Smooth muscle cell (in vitro differentiated cells): ENCODE measurements around the gene TEAD1. TPM values are rescaled to one million over a fixed set of nuclear protein-coding genes. Genes with fewer than 3 reads are reported as not detected.
A peak's percentile ranks its signal among the peaks of the same experiment; 100 is the strongest.

Source experiments
- DNase-seq: peaks from one replicate; lab custom pipeline; 2025; ENCODE audit not compliant: unreplicated experiment; lab: John Stamatoyannopoulos, UW
- H2AFZ ChIP-seq: fragments of 200-600 bp; sonication (generic); 2 replicates; pipeline ENCODE4 v1.6.0; 2016; ENCODE audit warnings: antibody characterized with exemption, low read depth, mild to moderate bottlenecking
- H3F3A ChIP-seq: fragments of 200-600 bp; sonication (generic); 2 replicates; pipeline ENCODE4 v1.6.0; 2017; ENCODE audit warnings: antibody characterized with exemption, low read depth
- H3K27ac ChIP-seq: fragments of 200-600 bp; sonication (generic); 2 replicates; pipeline ENCODE4 v1.5.1; 2016; ENCODE audit warnings: low read depth, mild to moderate bottlenecking
- H3K27me3 ChIP-seq: fragments of 200-600 bp; sonication (generic); 2 replicates; pipeline ENCODE4 v1.6.1; 2016; ENCODE audit warnings: low read depth, mild to moderate bottlenecking
- H3K36me3 ChIP-seq: fragments of 200-600 bp; sonication (generic); 2 replicates; pipeline ENCODE4 v1.5.1; 2016; ENCODE audit warnings: low read depth
- H3K4me1 ChIP-seq: fragments of 200-600 bp; sonication (generic); 2 replicates; pipeline ENCODE4 v1.5.1; 2016; ENCODE audit warnings: low read depth
- H3K4me2 ChIP-seq: fragments of 200-600 bp; sonication (generic); 2 replicates; pipeline ENCODE4 v1.6.0; 2016; ENCODE audit warnings: mild to moderate bottlenecking
- H3K4me3 ChIP-seq: fragments of 200-600 bp; sonication (generic); 2 replicates; pipeline ENCODE4 v1.5.1; 2016; ENCODE audit warnings: mild to moderate bottlenecking
- H3K79me2 ChIP-seq: fragments of 200-600 bp; sonication (generic); 2 replicates; pipeline ENCODE4 v1.6.0; 2016; ENCODE audit warnings: low read depth, mild to moderate bottlenecking
- H3K9ac ChIP-seq: fragments of 200-600 bp; sonication (generic); 2 replicates; pipeline ENCODE4 v1.6.0; 2016; ENCODE audit warnings: low read depth
- H3K9me3 ChIP-seq: fragments of 200-600 bp; sonication (generic); replicated peaks from 2 replicates; pipeline ENCODE4 v1.5.1; 2016; ENCODE audit warnings: low read depth
- H4K20me1 ChIP-seq: fragments of 200-600 bp; sonication (generic); 2 replicates; pipeline ENCODE4 v1.6.0; 2016; ENCODE audit warnings: low read depth
- CTCF ChIP-seq: fragments of 200-600 bp; sonication (generic); IDR thresholded peaks from 2 replicates; pipeline ENCODE4 v1.5.1; 2017; ENCODE audit warnings: borderline replicate concordance, mild to moderate bottlenecking, antibody characterized with exemption; ENCODE audit not compliant: insufficient read depth, poor library complexity, severe bottlenecking
- WGBS: methylation state at CpG from one replicate; pipeline ENCODE4 v1.1.7; 2016; ENCODE audit warnings: low lambda C conversion rate; 5-methylcytosine and 5-hydroxymethylcytosine counted together
- polyA plus RNA-seq: library from polyadenylated mRNA; unstranded; fragments of >200 nt; fragmentation: Nextera tagmentation; extraction: Ambion mirVana; gene quantifications from 2 replicates; pipeline ENCODE4 v1.2.1, GENCODE V29; 2016
- total RNA-seq: library from RNA; depleted of rRNA; stranded (reverse); fragments of >200 nt; gene quantifications from 2 replicates; pipeline ENCODE4 v1.2.3, GENCODE V29; 2014

The TEAD1 gene
- total and polyA plus RNA-seq, 2 experiments from 2014 or later: 63.0 to 181 TPM

- H3K4me1 ChIP-seq: peaks cover 31% of the 10 kb centered on the region
- H3K9me3 ChIP-seq: no peaks in the 10 kb centered on the region
- no peak overlapping the region for H3K4me3 ChIP-seq
- peaks cover 96% of the 10 kb centered on the region for H3K79me2 ChIP-seq
- H3F3A ChIP-seq: peaks cover 4% of the 10 kb centered on the region
- H4K20me1 ChIP-seq: peaks cover 93% of the 10 kb centered on the region
- peak overlapping the region; percentile 60 for H3K27ac ChIP-seq
- H2AFZ ChIP-seq: no peak overlapping the region
- DNase-seq: no peak
- H3K36me3 ChIP-seq: no peaks in the 10 kb centered on the region
- no peak overlapping the region for H3K9ac ChIP-seq
- no peak for TF ChIP-seq CTCF
- 59% methylated on average over 7 of the region's 7 CpGs for WGBS
- H3K27me3 ChIP-seq: no peaks in the 10 kb centered on the region
- H3K4me2 ChIP-seq: no peak overlapping the region
Measured at GRCh38 chr11:12794576-12795230, 120.5 kb downstream of the TEAD1 start.

GRCh38 chr11:12797996-12798395 lies 123.8 kb downstream of the TEAD1 start:
- no peaks in the 10 kb centered on the region for H3K36me3 ChIP-seq
- no peak overlapping the region for H3K9ac ChIP-seq
- peaks cover 23% of the 10 kb centered on the region for H3F3A ChIP-seq
- no peaks in the 10 kb centered on the region for H3K9me3 ChIP-seq
- H3K27me3 ChIP-seq: no peaks in the 10 kb centered on the region
- no peak overlapping the region for H2AFZ ChIP-seq
- peak overlapping the region; percentile 1 for H3K4me2 ChIP-seq
- no peak for DNase-seq
- peaks cover 63% of the 10 kb centered on the region for H3K4me1 ChIP-seq
- H3K4me3 ChIP-seq: no peak overlapping the region
- peaks cover 80% of the 10 kb centered on the region for H4K20me1 ChIP-seq
- 78% methylated on average over 3 of the region's 3 CpGs for WGBS
- H3K79me2 ChIP-seq: peaks cover 86% of the 10 kb centered on the region
- H3K27ac ChIP-seq: peak overlapping the region; percentile 99
- no peak for TF ChIP-seq CTCF

GRCh38 chr11:12798609-12799011 lies 124.4 kb downstream of the TEAD1 start:
- 47% methylated on average over 4 of the region's 4 CpGs for WGBS
- Histone ChIP-seq H3K27me3 (no peaks in the 10 kb centered on the region), H3K27ac (peak overlapping the region; percentile 99), H3F3A (peaks cover 27% of the 10 kb centered on the region), H4K20me1 (peaks cover 76% of the 10 kb centered on the region), H3K9me3 (no peaks in the 10 kb centered on the region), H3K79me2 (peaks cover 81% of the 10 kb centered on the region), H3K4me2 (peak overlapping the region; percentile 67), H3K36me3 (no peaks in the 10 kb centered on the region), H3K4me3 (no peak overlapping the region), H2AFZ (no peak overlapping the region), H3K9ac (no peak overlapping the region), H3K4me1 (peaks cover 63% of the 10 kb centered on the region)
- TF ChIP-seq CTCF: no peak
- no peak for DNase-seq

GRCh38 chr11:12799334-12799835 lies 125.2 kb downstream of the TEAD1 start:
- Histone ChIP-seq H4K20me1 (peaks cover 76% of the 10 kb centered on the region), H3K4me1 (peaks cover 66% of the 10 kb centered on the region), H3K27ac (peak overlapping the region; percentile 99), H2AFZ (no peak overlapping the region), H3K9ac (peak overlapping the region; percentile 48), H3F3A (peaks cover 34% of the 10 kb centered on the region), H3K4me3 (peak overlapping the region; percentile 10), H3K79me2 (peaks cover 84% of the 10 kb centered on the region), H3K9me3 (no peaks in the 10 kb centered on the region), H3K27me3 (no peaks in the 10 kb centered on the region), H3K36me3 (no peaks in the 10 kb centered on the region), H3K4me2 (peak overlapping the region; percentile 67)
- WGBS: 19% methylated on average over 4 of the region's 4 CpGs
- no peak for DNase-seq
- no peak for TF ChIP-seq CTCF
